Ammon's horn (tissue), 1 donor: ENCODE data around the gene RUNX1.

Experiments used
- DNase-seq: peaks from one replicate; pipeline ENCODE4 v3.0.0-alpha.2; 2016; ENCODE audit warnings: low spot score

RUNX1 gene

GRCh38 chr21:34946385-34946840, 102.7 kb downstream of the RUNX1 start:
- DNase-seq, result no peak

- no peak for DNase-seq
These were observed 103.8 kb downstream of the RUNX1 start for GRCh38 chr21:34945288-34945687.

GRCh38 chr21:34944015-34944755, 104.9 kb downstream of the RUNX1 start:
- no peak for DNase-seq

DNA sequence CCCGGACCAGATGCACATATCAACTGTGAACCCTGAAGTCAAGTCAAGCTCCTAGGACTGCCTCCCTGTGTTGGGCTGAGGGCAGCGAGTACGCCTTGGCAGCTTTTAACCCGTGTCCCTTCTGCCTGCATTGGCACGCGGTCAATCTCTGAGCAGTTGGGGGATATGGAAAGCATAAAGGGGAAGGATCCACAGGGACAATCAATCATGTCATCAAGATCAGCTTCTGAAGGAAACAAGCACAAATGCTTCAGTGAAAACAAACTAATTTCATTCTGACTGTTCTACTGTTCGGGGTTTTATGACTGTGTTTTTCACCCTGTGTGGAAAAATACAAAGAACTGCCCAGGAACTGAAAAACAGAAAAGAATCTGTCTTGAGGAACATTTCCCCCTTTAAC, 106.2 kb downstream of the RUNX1 start:
- DNase-seq, result no peak

DNA sequence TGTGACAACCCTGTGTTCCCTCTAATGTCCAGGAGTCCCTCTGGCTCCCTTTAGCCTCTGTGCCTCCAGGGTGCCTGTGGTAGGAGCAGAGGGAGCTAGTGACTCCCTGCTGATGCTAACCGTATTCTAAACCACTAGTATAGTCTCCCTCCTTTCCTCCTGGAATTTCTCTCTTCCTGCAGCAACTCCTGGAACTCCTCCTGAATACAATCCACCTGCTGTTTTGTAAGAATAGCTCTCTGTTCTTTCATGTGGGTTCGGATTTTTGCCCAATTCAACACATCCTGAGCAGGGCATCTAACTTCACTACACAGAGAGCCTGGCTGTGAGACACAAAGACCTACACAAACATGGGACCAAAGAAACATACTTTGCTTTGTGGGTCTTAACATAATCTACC, 107.9 kb downstream of the RUNX1 start:
- DNase-seq, result no peak

GRCh38 chr21:34939673-34940331, 109.3 kb downstream of the RUNX1 start:
- no peak for DNase-seq

GRCh38 chr21:34938089-34938764, 110.9 kb downstream of the RUNX1 start:
- no peak for DNase-seq

DNA sequence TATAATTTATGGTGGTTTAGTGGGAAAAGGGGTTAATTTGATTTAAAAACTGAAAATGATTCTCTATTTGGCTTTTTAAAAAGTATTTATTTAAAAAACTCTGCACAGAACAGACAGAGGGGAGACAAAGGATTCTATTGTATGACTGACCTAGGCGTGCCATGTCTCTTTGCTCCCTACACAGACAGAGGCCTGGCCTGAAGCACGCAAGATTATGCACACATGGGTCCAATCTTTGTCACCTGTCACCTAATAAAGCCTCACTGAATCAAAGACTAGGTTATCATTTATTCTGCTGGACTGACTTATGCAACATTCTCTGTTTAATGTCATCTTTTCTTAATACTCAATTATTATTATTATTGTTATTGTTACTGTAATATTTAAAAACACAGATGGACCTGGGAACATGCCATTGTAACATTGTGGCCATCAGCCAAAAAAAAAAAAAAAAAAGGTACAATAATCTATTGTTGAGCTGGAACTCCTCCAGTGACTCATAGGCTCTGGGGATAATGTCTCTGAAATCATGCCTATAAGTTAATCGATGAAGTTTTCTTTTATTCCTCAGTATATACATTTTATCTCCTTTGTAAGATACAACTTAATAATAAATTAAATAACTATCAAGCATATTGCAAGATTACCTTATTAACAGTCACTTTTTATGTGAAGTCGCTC, 112.1 kb downstream of the RUNX1 start:
- no peak for DNase-seq

DNA sequence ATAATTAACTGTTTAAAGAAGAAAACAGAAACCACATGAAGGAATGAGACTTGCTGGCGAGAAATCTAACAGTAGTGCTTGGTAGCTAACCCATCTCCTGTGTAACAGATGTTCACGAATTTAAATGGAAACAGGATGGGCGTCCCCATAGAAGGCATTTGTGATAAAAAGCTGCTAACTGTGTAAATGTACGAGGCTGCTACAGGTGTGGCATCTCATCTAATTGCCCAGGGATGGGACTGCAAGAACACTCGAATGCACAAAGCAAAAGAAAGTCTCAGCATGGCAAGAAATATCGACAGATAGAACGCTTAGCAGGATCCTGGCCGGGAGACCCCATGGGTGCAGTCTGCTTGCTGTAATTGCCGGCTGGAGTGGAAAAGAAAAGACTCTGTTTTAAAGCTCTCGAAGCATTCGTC, 112.7 kb downstream of the RUNX1 start:
- no peak for DNase-seq

DNA sequence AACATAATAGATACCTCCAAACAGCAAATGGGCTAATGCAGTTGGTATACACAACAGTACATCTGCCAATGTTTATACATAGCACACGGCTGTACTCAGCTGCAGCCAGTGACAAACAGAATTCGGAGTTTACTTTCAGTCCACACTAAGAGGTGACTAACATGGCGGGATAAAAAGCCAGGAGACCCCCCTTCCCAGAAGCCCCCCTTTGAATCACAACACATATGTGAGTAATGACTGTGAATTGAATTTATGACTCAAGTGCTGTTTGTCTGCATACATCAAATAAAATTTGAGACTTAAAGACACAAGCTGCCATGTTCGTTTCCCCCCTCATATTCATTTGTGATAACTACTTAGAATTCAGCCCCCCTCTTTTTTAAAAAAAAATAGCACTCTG, 113.2 kb downstream of the RUNX1 start:
- DNase-seq, result no peak

DNA sequence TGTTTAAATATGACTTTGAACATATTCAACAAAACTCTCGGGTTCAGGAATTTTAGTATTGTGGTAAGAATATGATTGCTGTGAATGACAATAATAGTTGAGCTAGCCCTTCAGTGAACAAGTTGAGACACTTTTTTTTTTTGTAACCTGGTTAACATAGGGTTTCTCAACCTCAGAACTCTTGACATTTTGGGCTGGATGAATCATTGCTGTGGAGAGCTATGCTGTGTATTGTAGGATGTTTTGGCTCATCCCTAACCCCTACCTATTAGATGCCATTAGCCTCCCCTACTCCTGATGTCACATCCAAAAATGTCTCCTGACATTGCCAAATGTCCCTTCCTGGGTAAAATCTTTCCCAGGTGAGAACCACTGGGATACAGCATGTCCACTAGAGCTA, 113.7 kb downstream of the RUNX1 start:
- no peak for DNase-seq

- DNase-seq, result no peak
These were observed 114.8 kb downstream of the RUNX1 start for GRCh38 chr21:34934350-34934749.

DNA sequence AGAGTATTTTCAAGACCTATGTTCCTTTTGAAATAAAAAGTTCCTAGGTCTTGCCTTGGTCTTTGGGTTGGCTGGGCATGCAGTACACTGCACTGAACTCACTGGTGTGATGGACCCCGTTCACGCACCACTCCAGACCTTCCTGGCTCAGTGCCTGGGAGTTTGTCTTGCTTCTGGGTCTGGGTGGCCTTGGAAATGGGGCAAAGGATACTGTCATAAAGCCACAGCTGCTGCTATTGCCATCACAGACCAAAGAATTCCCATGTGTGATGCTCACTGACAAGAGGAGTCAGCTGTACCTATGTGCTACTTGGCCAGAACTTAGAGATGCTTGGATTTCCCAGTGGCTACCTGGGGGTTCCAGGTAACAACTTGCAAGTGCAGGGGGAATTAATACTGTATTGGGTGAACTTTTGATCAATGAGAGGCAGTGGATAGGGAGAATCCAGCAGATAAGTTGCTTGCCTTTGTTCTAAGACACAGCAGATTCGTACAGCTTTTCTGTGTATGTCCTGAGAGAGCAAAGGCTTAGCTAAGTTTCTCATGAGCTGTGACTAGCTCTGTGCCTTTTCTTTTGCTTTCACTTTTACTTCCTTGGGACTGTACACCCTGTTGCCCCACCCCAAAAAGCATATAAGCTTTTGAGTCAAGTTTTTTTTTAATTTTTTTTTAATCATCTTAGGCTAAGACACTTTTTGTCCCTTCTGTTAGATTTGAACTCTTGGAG, 115.3 kb downstream of the RUNX1 start:
- no peak for DNase-seq

DNA sequence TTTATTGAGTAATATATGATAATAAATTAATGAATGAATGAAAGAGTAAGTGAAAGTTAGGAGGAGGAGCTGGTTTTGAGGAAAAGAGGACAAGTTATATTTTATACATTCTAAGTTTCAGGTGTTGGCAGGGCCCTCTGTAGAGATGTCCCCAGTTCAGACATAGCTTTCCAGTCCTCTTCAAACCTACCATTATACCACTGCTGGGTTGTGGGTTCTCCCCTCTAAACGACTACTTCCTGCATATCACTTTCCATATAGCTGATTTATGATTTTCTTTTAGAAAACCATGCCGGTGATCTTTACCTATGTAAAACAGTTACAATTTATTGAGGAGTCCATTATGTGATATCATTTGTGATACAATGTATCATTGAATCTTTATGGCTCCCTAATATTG, 116.9 kb downstream of the RUNX1 start:
- DNase-seq, result no peak

- DNase-seq, result no peak
These were observed 118.1 kb downstream of the RUNX1 start for GRCh38 chr21:34930971-34931370.

- no peak for DNase-seq
These were observed 120.5 kb downstream of the RUNX1 start for GRCh38 chr21:34928637-34929036.

- DNase-seq, result no peak
These were observed 121.1 kb downstream of the RUNX1 start for GRCh38 chr21:34927992-34928391.

DNA sequence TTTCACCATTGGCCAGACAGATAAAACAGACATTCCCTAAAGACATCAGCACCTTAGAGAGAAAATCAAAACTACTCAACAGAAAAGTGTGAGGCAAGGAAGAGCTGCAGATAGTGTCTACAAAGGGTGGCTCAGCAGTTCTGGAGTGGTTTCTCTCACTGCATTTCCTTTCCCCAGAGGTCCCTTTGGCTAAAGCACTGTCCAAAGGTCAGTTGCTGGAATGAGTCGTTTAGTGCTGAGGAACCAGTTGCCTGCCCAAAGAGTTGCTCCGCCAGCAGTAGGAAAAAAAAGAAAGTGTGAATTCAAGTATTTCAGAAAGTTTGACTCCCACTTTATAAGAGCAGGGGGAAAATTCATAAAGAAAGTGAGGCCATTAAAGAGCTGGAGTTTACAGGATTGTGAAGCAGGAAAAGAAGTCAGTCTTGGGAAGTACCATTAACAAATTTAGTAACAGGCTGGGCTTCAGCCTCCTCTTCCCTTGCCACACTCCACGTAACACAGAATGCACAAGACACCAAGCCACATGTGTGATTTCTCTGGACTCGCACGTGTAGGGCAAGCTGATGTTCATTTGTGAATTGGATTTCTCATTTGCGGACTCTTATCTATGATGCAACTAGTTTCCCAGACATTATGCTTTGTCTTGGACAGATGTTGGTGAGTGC, 122.2 kb downstream of the RUNX1 start:
- DNase-seq, result no peak

DNA sequence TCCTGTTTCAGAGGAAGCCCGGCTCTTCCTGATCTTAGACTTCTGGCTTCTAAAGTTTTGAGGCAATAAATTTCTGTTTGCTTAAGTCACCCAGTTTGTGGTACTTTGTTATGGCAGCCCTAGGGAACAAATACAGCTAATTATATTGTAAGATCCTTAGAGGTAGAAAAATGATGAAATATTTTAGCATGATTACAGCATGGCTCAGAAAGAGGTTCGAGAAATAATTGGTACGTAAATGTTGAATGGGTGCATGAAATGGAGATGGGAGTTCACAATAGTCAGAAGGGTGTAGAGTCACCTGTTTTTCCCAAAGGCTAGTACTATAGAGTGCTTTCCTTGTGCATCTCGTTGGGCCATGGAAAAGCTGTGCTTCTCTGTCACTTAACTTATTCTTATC, 123.5 kb downstream of the RUNX1 start:
- DNase-seq, result no peak

DNA sequence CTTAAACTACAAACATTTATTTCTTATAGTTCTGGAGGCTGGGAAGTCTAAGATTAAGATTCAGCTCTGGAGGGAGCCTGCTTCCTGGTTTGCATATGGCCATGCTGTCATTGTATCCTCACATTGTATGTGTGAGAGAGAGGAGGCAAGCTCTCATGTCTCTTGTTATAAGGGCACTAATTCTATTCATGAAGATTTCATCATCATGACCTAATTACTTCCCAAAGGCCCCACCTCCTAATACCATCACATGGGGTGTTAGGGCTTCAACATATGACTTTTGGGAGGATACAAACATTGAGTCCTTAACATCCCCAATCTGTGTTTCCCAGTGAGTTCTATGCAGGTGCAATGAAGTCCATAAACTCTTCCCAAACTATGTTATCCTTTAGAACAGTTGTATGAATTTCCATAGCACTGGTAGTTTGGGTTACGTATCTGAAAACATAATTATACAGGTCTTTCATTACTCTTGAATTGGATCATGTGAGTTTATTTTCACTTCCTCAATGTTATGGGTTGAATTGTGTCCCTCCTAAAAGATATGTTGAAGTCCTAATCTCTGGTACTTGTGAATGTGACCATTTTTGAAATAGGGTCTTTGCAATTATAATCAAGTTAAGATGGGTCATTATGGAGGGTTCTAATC, 124.2 kb downstream of the RUNX1 start:
- no peak for DNase-seq

DNA sequence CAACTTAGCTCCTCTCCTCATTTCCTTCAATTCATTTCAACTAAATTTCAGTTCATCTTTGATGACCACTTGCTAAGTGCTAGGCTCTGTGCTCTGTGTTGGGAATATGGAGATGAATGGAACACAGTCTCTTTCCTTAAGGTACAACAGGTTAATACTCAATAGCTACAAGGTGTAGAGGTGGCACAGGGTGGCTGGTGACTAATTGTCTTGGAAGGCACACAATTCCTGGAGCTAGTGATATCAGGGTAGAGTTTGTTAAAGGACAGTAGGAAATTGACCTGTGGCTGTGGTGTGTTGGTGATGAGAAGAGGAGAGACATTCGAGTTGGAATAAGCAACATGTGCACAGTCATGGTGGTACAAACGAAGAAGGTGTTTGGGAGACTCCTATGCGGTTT, 124.9 kb downstream of the RUNX1 start:
- no peak for DNase-seq
